Activated CD4-positive, alpha-beta T cell treated with anti-CD3 and anti-CD28 coated beads, Interleukin-2, amount 50 U/mL, for 16 hours (primary cell): Measurements from ENCODE around the gene NBPF1.
"Not testable (repeated sequence)": the region's sequence is repeated elsewhere in the genome, so short reads cannot be mapped to it uniquely, and the experiment has no call there.

Experiments
- DNase-seq: peaks from one replicate; pipeline ENCODE4 v3.0.0-alpha.2; 2020

The NBPF1 gene

DNA sequence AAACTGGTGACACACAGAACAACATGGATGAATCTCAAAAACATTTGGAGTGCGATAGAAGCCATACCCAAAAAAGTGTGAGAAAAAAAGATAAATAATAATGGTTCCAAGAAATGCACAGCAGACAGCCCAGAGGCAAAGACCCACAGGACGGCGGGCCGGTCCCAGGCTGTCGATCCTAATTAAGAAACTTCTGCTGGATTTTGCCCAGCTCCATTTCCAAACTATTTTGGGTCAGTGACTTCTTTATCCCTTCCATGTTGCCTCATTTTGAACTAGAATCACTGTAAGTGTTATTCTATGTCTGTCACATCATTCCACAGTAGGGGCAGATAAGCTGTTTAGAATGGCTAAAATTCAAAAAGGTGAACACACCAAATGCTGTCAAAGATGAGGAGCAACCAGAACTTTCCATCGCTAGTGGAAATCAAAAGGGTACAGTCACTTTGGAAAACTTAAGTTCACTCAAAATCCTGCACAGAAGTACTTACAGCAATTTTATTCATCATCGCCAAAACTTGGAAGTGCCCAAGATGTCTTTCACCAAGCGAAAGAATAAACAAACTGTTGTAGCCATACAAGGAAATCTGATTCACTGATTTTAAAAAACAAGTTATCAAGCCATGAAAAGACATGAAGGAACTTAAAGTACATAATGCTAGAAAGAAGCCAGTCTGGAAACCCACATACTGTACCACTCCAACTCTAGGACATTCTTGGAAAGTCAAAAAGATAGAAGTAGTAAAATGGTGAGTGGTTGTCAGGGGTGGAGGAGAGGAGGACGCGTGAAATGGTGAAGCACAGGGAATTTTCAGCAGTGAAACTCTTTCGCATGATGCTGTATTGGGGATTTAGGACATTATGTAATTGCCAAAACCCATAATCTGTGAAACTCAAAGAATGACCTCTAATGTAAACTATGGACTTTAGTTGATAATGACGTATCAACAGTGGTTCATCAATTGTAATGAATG lies 7.5 kb downstream of the NBPF1 start:
- DNase-seq, result no peak

GRCh38 chr1:16605213-16605525 lies 8.2 kb downstream of the NBPF1 start:
- DNase-seq, result no peak

- not testable (repeated sequence) for DNase-seq
Measured at GRCh38 chr1:16604514-16605212, 8.7 kb downstream of the NBPF1 start.

DNA sequence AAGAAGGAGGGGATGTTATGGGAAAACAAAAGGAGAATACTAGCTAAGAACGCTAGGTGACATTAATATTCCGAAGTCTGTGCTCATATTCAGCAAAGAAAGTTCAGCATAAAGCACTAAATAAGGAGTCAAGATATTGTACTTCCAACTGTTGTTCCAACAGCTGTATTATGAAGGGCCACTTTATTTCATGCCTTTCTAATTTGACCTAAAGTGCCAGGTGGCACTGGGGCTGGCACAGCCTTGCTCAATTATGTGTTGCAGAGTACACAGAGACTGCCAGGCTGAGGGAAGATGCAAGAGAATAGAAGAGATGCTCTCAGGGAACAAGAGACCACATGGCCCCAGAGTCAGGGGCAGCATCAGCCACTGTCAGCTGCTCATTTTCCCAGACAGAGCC lies 9.7 kb downstream of the NBPF1 start:
- not testable (repeated sequence) for DNase-seq

DNA sequence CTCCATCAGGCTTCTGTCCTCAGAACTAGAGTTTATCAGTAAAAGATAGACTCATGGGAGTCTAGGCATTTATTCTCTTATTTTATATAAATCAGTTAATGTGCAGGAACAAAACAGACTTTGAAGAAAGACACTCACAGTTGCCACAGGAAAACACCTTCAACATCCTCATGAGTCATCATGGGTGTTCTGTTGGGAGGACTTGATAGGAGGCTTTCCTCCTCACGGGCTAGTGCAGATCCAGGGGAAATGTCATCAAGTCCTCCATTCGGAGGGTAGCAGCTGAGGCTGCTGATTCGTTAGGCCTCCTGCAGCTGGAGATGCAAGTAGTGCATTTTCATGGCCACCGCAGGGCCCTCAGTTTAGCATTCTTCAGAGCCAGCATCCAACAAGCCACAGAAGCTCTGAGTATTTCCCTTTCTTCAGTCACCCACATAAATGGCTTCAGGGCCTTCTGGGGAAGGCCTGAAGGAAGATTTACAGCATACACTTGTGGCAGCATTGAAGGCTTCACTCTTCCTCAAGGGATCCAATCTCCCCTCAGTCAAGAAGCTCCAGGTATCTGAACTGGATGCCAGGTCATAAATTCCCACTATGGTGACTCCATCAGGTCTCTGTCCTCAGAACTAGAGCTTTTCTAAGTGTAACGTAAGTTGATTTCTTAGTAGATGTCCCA lies 10.9 kb downstream of the NBPF1 start:
- DNase-seq, result not testable (repeated sequence)

DNA sequence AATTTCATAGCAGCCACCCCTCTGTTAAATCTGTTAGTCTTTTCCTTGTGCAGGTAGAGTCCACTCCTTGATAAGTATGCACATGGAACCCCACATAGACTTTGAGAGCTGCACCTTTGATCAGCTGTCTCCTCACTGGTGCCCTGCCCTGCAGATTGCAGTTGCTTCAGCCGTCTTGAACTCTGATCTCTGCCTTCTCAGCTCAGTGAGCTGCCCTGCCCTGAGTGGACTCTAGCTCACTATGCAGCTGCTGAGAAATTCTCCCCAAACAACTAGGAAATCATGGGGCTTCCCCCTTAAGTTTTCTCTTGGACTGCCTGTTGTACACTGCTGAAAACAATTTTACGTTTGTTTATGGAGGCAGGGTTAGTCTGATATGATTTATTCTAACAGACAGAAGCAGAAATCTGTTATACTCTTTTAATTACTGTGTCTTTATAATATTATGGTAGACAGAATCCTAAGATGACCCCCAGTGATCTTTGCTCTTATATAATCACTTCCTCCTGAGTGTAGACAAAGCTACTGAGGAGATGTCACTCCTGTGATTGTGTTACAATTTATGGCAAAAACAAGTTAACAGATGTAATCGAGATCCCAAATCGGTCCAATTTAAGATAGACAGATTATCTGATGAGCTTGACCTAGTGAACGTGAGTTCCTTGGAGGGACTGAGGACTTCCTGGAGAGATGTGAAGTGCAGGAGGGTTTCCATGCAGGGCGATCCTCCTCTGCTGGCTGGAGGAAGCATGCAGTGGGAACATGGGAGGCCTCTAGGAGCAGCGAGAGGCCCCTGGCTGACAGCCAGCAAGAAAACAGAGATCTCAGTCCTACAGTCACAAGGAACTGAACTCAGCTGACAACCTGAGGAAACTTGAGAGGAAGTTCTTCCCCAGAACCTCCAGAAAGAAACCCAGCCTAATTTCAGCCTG lies 12.2 kb downstream of the NBPF1 start:
- not testable (repeated sequence) for DNase-seq

DNA sequence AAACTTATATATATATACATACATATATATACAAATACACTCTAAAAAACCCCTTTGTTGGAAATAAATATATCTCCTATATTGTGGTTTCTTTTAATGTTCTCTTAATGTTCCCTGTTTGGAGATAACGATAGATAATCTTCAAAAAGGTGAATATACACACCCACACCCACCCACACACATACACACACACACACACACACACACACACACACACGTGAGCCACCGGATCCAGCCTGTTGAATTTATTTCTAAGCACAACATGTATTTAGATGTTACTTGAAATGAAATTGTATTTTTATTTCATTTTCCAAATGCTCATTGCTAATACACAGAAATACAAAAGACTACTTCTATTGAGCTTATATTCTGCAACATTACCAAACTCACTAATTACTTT lies 14.0 kb downstream of the NBPF1 start:
- not testable (repeated sequence) for DNase-seq

DNA sequence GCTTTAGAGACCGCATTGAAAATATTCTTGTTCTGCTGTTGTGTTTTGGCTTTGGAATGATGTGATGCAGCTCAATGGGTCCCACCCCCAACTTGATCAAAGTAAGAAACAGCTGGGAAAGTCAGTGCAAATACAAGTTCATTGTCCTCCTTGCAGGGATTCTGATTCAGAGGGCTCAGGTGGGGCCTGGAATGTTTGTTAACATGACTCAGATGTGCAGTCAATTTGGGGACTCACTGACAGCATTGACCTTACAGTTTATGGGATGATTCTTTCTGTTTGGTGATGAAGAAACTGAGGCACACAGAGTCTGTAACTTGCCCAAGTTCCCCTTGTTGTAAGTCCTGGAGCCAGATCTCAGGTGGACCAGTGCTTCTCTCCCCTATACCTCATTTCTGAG lies 18.1 kb downstream of the NBPF1 start:
- DNase-seq, result not testable (repeated sequence)

- DNase-seq, result not testable (repeated sequence)
Measured at GRCh38 chr1:16591845-16592244, 21.5 kb downstream of the NBPF1 start.

GRCh38 chr1:16588081-16588480 lies 25.3 kb downstream of the NBPF1 start:
- DNase-seq, result not testable (repeated sequence)

- DNase-seq, result not testable (repeated sequence)
Measured at GRCh38 chr1:16587639-16588038, 25.7 kb downstream of the NBPF1 start.

- not testable (repeated sequence) for DNase-seq
Measured at GRCh38 chr1:16565324-16565723, 48.0 kb downstream of the NBPF1 start.

- not testable (repeated sequence) for DNase-seq
Measured at GRCh38 chr1:16561035-16561434, 52.3 kb downstream of the NBPF1 start.

- DNase-seq, result not testable (repeated sequence)
Measured at GRCh38 chr1:16560498-16560897, 52.9 kb downstream of the NBPF1 start.

- not testable (repeated sequence) for DNase-seq
Measured at GRCh38 chr1:16559688-16560087, 53.7 kb downstream of the NBPF1 start.

DNA sequence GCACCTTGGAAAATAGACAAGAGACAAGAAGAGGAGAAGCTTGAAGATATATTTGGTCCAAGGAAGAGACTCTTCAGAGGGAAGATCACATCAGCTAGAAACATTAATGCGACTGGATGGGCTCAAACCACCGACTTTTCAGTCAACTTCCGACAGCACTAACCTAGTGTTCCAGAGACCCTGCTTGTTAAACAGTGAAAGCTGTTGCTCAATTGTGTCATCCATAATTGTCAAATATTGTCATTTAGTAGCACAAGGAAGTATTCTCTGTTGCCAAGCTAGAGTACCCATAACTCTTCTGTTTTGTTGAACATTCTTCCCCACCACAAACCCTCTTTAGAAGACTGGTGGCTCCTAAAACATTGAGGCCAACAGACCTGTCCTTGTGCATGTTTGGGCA lies 56.3 kb downstream of the NBPF1 start:
- not testable (repeated sequence) for DNase-seq

DNA sequence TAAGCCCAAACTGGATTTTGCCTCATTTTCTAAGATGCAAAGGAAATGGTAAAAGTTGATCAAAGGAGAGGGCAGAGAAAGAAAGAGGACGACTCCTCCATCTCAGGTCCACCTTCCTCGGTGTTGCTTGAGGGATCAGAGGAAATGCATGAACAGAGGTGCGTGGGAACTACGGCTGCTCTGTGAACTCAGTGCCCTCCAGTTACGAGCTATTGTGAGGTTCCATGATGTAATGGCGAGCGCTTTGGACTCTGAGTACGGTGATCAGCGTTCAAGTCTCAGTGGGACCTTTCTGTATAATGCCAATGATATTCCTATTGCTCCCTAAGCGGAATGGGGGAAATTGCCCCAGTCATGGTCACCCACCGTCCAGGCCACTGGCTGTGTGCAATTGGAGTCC lies 60.1 kb downstream of the NBPF1 start:
- DNase-seq, result not testable (repeated sequence)

DNA sequence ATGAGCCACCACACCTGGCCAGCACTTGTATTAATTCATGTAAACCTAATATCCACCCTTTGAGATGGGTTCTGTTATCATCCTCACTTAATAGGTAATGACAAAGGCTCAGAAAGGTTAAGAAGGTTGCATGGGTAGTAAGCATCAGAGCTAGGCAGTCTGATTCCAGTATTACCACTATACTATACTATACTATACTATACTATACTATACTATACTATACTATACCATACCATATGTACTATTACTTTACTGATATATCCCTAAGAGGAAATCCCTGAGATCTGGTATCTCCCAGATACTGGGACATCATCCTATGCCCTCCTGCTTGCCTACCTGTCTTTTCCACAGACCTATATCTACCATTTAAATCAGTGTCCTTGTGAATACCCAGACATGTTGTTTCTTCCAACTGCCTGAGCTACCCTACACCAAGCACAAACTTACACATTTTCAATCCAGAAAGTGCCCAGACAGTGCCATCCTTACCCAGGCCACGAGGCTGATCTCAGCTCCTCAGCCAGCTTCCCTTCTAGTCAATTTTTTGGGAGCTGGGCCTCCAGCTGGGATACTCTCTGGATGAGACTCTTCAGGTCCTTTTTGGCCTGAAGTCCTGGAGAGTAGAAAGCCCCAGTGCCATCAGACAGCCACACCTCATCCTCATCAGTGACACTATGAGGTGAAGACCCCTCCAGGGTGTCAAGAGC lies 63.0 kb downstream of the NBPF1 start:
- not testable (repeated sequence) for DNase-seq

DNA sequence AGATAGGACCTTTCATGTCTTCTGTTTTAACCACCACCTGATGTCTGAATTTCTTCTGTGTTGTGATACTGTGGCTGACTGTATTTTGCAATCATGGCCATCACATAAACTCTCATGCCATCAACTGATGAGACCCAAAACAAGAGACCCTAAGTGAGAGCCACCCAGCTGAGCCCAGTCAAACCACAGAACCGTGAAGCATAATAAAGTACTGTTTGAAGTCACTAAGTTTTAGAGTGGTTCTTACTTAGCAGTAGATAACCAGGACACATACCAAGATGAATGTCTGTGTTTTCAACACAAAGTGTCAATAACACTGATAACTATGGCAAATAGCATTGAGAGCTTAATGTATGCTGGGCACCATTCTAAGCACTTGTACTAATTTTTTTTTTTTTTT lies 63.8 kb downstream of the NBPF1 start:
- not testable (repeated sequence) for DNase-seq

- DNase-seq, result peak; percentile 11
Measured at GRCh38 chr1:16547502-16548241, 65.7 kb downstream of the NBPF1 start.

GRCh38 chr1:16545682-16546095 lies 67.7 kb downstream of the NBPF1 start:
- peak; percentile 57 for DNase-seq
